B cell (primary cell): ENCODE measurements around the gene BRMS1. TPM values are rescaled to one million over a fixed set of nuclear protein-coding genes. Genes with fewer than 3 reads are reported as not detected.
A peak's percentile ranks its signal among the peaks of the same experiment; 100 is the strongest.

Source experiments
- ATAC-seq: fragments of 200-7000 bp; cut with Tn5 transposase; one replicate; pipeline ENCODE4 v1.10.0; 2021; ENCODE audit warnings: low read depth, mild to moderate bottlenecking, moderate number of reproducible peaks, moderate library complexity
- CTCF ChIA-PET: fragments of 350-600 bp; sonication (Branson Sonifier 250); formaldehyde crosslinking; loops from one replicate; lab custom pipeline; 2021; ENCODE audit warnings: antibody characterized with exemption, inconsistent platforms; lab: Charles Lee
- POLR2A ChIA-PET: fragments of 350-600 bp; sonication (Branson Sonifier 250); formaldehyde crosslinking; loops from one replicate; lab custom pipeline; 2021; ENCODE audit warnings: antibody characterized with exemption; lab: Charles Lee
- DNase-seq: peaks from one replicate; pipeline ENCODE4 v3.0.0; 2013
- H2AFZ ChIP-seq: 2 replicates; pipeline ENCODE4 v1.6.1; 2012; ENCODE audit warnings: mild to moderate bottlenecking, low read depth, low read length; ENCODE audit not compliant: insufficient read depth, poor library complexity, severe bottlenecking
- H3K27ac ChIP-seq, 2 donors: 1 replicate in 1 of 2; 2 replicates in 1 of 2; pipeline ENCODE4 v1.5.1; 2012 to 2013; ENCODE audit warnings: low read length in 2 of 2, mild to moderate bottlenecking in 2 of 2, moderate library complexity in 1 of 2
- H3K27me3 ChIP-seq, 4 experiments: fragments of 200-600 bp in 1 of 4; sonication (generic) in 1 of 4; replicated peaks in 1 of 4; 1 replicate in 2 of 4; 2 replicates in 2 of 4; pipeline versions ENCODE4 v1.6.1 to v1.7.0; 2013 to 2016; ENCODE audit warnings: low read length in 3 of 4, mild to moderate bottlenecking in 2 of 4, mixed read lengths in 1 of 4, moderate library complexity in 1 of 4; ENCODE audit not compliant: insufficient read depth in 4 of 4, control insufficient read depth in 3 of 4; ENCODE audit errors: control extremely low read depth in 1 of 4
- H3K36me3 ChIP-seq, 2 experiments: replicated peaks in 1 of 2; 1 replicate in 1 of 2; 2 replicates in 1 of 2; pipeline versions ENCODE4 v1.6.1 to v1.7.1; 2013; ENCODE audit warnings: low read length in 1 of 2; ENCODE audit not compliant: insufficient read depth in 2 of 2, control insufficient read depth in 1 of 2; ENCODE audit errors: control extremely low read depth in 1 of 2, extremely low read depth in 1 of 2
- H3K4me1 ChIP-seq, 2 donors: fragments of 200-600 bp in 1 of 2; sonication (generic) in 1 of 2; 1 replicate in 1 of 2; 2 replicates in 1 of 2; pipeline versions ENCODE4 v1.5.1 to v1.6.1; 2013 to 2017; ENCODE audit warnings: low read length in 2 of 2; ENCODE audit not compliant: control insufficient read depth in 2 of 2, insufficient read depth in 2 of 2
- H3K4me2 ChIP-seq: replicated peaks from 2 replicates; pipeline ENCODE3; 2012; ENCODE audit warnings: mild to moderate bottlenecking, low read depth, low read length; ENCODE audit not compliant: poor library complexity, severe bottlenecking
- H3K4me3 ChIP-seq, 5 experiments: fragments of 200-600 bp in 1 of 5; sonication (generic) in 1 of 5; 1 replicate in 3 of 5; 2 replicates in 2 of 5; pipeline versions ENCODE4 v1.5.1 to v1.7.0; 2011 to 2016; ENCODE audit warnings: low read length in 4 of 5, mild to moderate bottlenecking in 4 of 5, low read depth in 2 of 5, control low read depth in 1 of 5, moderate library complexity in 1 of 5; ENCODE audit not compliant: insufficient read depth in 1 of 5; ENCODE audit errors: control extremely low read depth in 1 of 5, extremely low read depth in 1 of 5
- H3K79me2 ChIP-seq: fragments of 200-600 bp; sonication (generic); one replicate; pipeline ENCODE4 v1.6.0; 2016; ENCODE audit warnings: low read length; ENCODE audit not compliant: control insufficient read depth, insufficient read depth
- H3K9ac ChIP-seq: fragments of 200-600 bp; sonication (generic); 2 replicates; pipeline ENCODE4 v1.6.1; 2017; ENCODE audit warnings: mild to moderate bottlenecking, low read length, moderate library complexity
- H3K9me3 ChIP-seq, 3 donors: one replicate each; pipeline versions ENCODE4 v1.6.1 to v1.7.1; 2013; ENCODE audit warnings: low read length in 2 of 3; ENCODE audit not compliant: control insufficient read depth in 2 of 3, insufficient read depth in 1 of 3; ENCODE audit errors: control extremely low read depth in 1 of 3
- H4K20me1 ChIP-seq: 2 replicates; pipeline ENCODE4 v1.6.0; 2012; ENCODE audit warnings: mild to moderate bottlenecking, low read length; ENCODE audit not compliant: insufficient read depth, control insufficient read depth, poor library complexity, severe bottlenecking
- H3K27ac Mint-ChIP-seq: one replicate; pipeline ENCODE4 v1.8.0; 2021; ENCODE audit warnings: mixed read lengths
- H3K27me3 Mint-ChIP-seq: one replicate; pipeline ENCODE4 v1.8.0; 2021; ENCODE audit warnings: mixed read lengths
- H3K4me1 Mint-ChIP-seq: one replicate; pipeline ENCODE4 v1.8.0; 2021; ENCODE audit warnings: mixed read lengths
- H3K4me3 Mint-ChIP-seq: one replicate; pipeline ENCODE4 v1.8.0; 2021; ENCODE audit warnings: mixed read lengths
- H3K9me3 Mint-ChIP-seq: one replicate; pipeline ENCODE4 v1.8.0; 2022; ENCODE audit warnings: mixed read lengths; ENCODE audit not compliant: insufficient read depth
- EZH2 ChIP-seq: IDR thresholded peaks from 2 replicates; pipeline ENCODE4 v1.6.1; 2012; ENCODE audit warnings: borderline replicate concordance, low read depth, mild to moderate bottlenecking, moderate library complexity, low read length; ENCODE audit not compliant: insufficient read depth, poor library complexity, severe bottlenecking
- WGBS: methylation state at CpG from one replicate; pipeline ENCODE4 v1.1.5; 2013; ENCODE audit warnings: missing lambda C conversion rate; ENCODE audit not compliant: insufficient coverage; 5-methylcytosine and 5-hydroxymethylcytosine counted together
- intact Hi-C: fragments of 100-400 bp; cut with micrococcal nuclease; formaldehyde crosslinking; loops from one replicate; pipeline ENCODE4 v1.10.0; 2022
- polyA plus RNA-seq: library from polyadenylated mRNA; depleted of rRNA; stranded (reverse); fragments of >200 nt; gene quantifications from 2 replicates; pipeline ENCODE4 v1.2.3, GENCODE V29; 2012
- total RNA-seq, 2 donors: library from RNA; stranded (reverse); fragments of 120-200 nt in 1 of 2; gene quantifications; 1 replicate in 1 of 2; 2 replicates in 1 of 2; pipeline versions ENCODE4 v1.2.3 to v1.2.4, GENCODE V29; 2013 to 2022
- TF ChIP-seq, protein P1 (sequence below): fragments of 200-600 bp; IDR thresholded peaks from one replicate; pipeline ENCODE4 v1.8.0; 2022; ENCODE audit warnings: antibody characterized with exemption, mild to moderate bottlenecking

The BRMS1 gene
- total and polyA plus RNA-seq, 2 donors (not counting 1 experiment from before 2014, with no cell fraction given): 51.2 to 58.3 TPM

DNA sequence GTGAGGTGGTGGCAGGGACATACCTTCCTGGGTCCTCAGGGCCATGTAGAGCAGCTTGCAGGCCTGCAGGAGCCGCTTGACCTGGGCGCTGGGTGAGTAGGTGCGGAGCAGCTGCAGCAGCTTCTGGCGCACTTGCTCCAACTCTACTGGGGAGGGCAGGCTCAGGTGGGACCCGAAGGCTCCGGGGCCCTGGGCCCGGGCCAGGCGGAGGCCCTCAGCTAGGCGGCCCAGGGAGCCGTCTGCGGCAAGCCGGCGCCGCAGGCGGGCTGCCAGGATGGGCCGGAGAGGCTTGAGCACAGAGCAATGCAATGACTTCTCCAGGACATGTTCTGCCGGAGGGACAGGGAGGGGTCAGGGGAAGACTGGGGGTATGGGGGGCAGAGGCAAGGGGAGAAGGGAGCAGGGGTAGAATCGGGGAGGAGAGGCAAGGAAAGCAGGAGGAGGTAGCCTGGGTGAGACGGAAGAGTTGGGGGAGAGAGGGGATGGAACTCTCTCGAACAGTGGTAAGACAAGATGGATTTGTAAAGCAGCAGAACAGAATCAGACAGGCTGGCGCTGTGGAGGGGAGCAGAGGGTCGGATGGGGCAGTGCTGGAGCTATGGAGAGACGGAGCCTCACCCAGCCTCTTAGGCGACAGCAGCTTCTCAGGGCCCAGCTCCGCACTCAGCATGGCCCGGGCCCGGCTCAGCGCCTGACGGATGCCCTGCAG is 10.9 kb downstream of the BRMS1 start:
- H3K4me1 Mint-ChIP-seq: peaks cover 21% of the 10 kb centered on the region
- no peak overlapping the region for H3K4me3 Mint-ChIP-seq
- intact Hi-C loops: no loop called here
- POLR2A ChIA-PET: no interaction called here
- peak; percentile 8 for DNase-seq
- Histone ChIP-seq H3K9me3 (no peaks in the 10 kb centered on the region), H3K79me2 (no peaks in the 10 kb centered on the region), H3K4me2 (no peak overlapping the region), H3K9ac (no peak overlapping the region), H3K36me3 (peaks cover 0 to 17% of the 10 kb centered on the region in 2 experiments), H3K4me1 (peaks cover 15 to 25% of the 10 kb centered on the region in 2 donors), H3K27me3 (peaks cover 0 to 9% (median 3%) of the 10 kb centered on the region in 4 experiments), H2AFZ (no peak overlapping the region), H3K4me3 (no peak overlapping the region), H3K27ac (no peak overlapping the region), H4K20me1 (no peaks in the 10 kb centered on the region)
- CTCF ChIA-PET: interaction anchor here (1.2 to 3.0 kb wide), 4 partner anchors 16 to 55 kb away, joined by 3 to 24 read pairs (median 7); no protein-coding TSS in a partner anchor
- 93% methylated on average over 23 of the region's 29 CpGs for WGBS
- H3K27me3 Mint-ChIP-seq: no peaks in the 10 kb centered on the region
- no peaks in the 10 kb centered on the region for H3K9me3 Mint-ChIP-seq
- no peak for TF ChIP-seq EZH2
- TF ChIP-seq, protein P1, sequence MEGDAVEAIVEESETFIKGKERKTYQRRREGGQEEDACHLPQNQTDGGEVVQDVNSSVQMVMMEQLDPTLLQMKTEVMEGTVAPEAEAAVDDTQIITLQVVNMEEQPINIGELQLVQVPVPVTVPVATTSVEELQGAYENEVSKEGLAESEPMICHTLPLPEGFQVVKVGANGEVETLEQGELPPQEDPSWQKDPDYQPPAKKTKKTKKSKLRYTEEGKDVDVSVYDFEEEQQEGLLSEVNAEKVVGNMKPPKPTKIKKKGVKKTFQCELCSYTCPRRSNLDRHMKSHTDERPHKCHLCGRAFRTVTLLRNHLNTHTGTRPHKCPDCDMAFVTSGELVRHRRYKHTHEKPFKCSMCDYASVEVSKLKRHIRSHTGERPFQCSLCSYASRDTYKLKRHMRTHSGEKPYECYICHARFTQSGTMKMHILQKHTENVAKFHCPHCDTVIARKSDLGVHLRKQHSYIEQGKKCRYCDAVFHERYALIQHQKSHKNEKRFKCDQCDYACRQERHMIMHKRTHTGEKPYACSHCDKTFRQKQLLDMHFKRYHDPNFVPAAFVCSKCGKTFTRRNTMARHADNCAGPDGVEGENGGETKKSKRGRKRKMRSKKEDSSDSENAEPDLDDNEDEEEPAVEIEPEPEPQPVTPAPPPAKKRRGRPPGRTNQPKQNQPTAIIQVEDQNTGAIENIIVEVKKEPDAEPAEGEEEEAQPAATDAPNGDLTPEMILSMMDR: no peak
- no peak overlapping the region for H3K27ac Mint-ChIP-seq
- no peak for ATAC-seq

DNA sequence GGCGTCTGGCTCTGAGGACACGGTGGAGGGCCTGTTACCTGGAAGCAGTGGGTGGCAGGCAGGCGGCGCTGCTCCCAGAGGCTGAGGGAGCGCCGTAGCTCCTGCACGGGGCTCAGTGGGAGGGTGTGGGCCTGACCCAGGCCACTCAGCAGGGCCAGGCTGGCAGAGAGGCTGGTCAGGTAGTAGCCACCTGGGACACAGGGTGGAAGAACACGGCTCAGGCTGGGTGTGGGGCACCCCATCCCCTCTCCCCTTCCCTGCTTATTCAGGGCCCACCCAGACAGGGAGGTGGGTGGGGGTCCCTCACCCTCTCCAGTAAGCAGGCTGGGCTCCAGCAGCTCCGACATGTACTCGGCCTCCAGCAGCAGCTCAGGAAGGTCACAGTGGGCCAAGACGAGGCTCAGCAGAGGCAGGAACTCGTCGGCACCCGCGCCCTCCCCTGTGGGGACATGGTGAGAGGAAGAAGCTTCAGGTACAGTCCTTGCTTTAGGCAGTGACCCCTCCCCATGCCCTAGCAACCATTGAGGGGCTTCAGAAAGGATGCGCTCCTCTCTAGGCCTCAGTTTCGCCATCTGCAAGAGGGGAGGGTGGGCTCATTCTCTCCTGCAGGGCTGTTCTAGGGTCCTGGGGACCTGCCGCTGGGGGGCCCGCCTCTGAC is 11.6 kb downstream of the BRMS1 start:
- intact Hi-C loops: no loop called here
- no peaks in the 10 kb centered on the region for H4K20me1 ChIP-seq
- no peaks in the 10 kb centered on the region for H3K79me2 ChIP-seq
- TF ChIP-seq EZH2: no peak
- H2AFZ ChIP-seq: no peak overlapping the region
- no peak overlapping the region for H3K4me2 ChIP-seq
- no peak overlapping the region for H3K27ac Mint-ChIP-seq
- no peak overlapping the region for H3K27ac ChIP-seq
- peaks cover 19 to 30% of the 10 kb centered on the region in 2 donors for H3K4me1 ChIP-seq
- H3K9ac ChIP-seq: no peak overlapping the region
- whole genome bisulfite sequencing: 93% methylated on average over 11 of the region's 19 CpGs
- peaks cover 0 to 9% (median 3%) of the 10 kb centered on the region in 4 experiments for H3K27me3 ChIP-seq
- no peak overlapping the region for H3K4me3 ChIP-seq
- H3K9me3 ChIP-seq: no peaks in the 10 kb centered on the region
- peaks cover 24% of the 10 kb centered on the region for H3K4me1 Mint-ChIP-seq
- POLR2A ChIA-PET: no interaction called here
- ATAC-seq (no peak), DNase-seq (peak; percentile 13)
- no peaks in the 10 kb centered on the region for H3K27me3 Mint-ChIP-seq
- no peak overlapping the region for H3K4me3 Mint-ChIP-seq
- peaks cover 0 to 10% of the 10 kb centered on the region in 2 experiments for H3K36me3 ChIP-seq
- H3K9me3 Mint-ChIP-seq: no peaks in the 10 kb centered on the region
- CTCF ChIA-PET: interaction anchor here (1.2 to 3.0 kb wide), 3 partner anchors 15 to 55 kb away, joined by 3 to 24 read pairs (median 6); no protein-coding TSS in a partner anchor
